Mucosa of rectum (tissue), 2 donors: ENCODE measurements around the gene IL21.

Experiments
- H3K27ac ChIP-seq, 2 donors: one replicate each; pipeline ENCODE4 v1.7.0; 2013; ENCODE audit warnings: inconsistent platforms in 2 of 2, low read depth in 2 of 2, low read length in 2 of 2
- H3K27me3 ChIP-seq, 2 donors: one replicate each; pipeline ENCODE4 v1.7.0; 2013; ENCODE audit warnings: low read length in 2 of 2; ENCODE audit not compliant: control insufficient read depth in 2 of 2, insufficient read depth in 2 of 2
- H3K36me3 ChIP-seq, 2 donors: one replicate each; pipeline ENCODE4 v1.7.0; 2013; ENCODE audit warnings: low read length in 2 of 2; ENCODE audit not compliant: control insufficient read depth in 2 of 2, insufficient read depth in 2 of 2
- H3K4me1 ChIP-seq, 2 donors: one replicate each; pipeline ENCODE4 v1.7.0; 2013; ENCODE audit warnings: low read length in 2 of 2, mild to moderate bottlenecking in 1 of 2; ENCODE audit not compliant: control insufficient read depth in 2 of 2, insufficient read depth in 2 of 2
- H3K4me3 ChIP-seq, 2 donors: one replicate each; pipeline ENCODE4 v1.7.0; 2013; ENCODE audit warnings: low read length in 2 of 2
- H3K9ac ChIP-seq, 2 donors: one replicate each; pipeline ENCODE4 v1.7.0; 2013; ENCODE audit warnings: low read length in 2 of 2, low read depth in 1 of 2, mild to moderate bottlenecking in 1 of 2
- H3K9me3 ChIP-seq, 2 donors: one replicate each; pipeline ENCODE4 v1.7.0; 2013; ENCODE audit warnings: low read length in 2 of 2; ENCODE audit not compliant: control insufficient read depth in 2 of 2
- donor health status: healthy.
- donor health status: Normal muscosa, but diverticular disease.

Gene IL21

DNA sequence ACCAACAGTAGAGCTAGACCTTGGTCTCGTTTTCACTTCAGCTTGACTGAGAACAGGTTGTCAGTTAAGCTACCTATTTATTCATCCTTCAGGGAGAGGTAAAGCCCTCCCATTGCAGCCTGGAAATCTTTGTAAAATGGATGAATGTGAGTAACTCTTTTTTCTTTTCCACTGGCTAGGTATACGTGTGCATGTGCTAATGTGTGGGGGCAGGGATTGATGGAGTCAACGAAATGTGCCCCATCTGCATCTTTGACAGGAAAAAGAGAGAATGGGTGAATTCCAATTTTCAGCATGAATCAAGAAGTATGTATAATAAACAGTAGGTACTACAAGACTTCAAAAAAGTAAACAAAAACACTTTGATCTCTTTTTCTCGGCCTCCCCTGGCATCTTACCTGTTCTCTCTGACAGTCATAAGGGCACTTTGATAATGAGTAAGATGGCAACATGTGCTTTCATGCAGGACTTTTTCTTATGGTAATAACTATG is at the start of gene IL21:
Gene IL21, minus strand, starts transcription at position 51 of the 492 bp plus-strand sequence. CDS start 55 bp downstream, outside the sequence.
- H3K27ac ChIP-seq: no peak within 1 kb of the TSS
- H3K27me3 ChIP-seq: no peaks in the 10 kb centered on the region
- no peaks in the 10 kb centered on the region for H3K36me3 ChIP-seq
- H3K9me3 ChIP-seq: no peaks in the 10 kb centered on the region
- no peak within 1 kb of the TSS for H3K9ac ChIP-seq
- no peaks in the 10 kb centered on the region for H3K4me1 ChIP-seq
- H3K4me3 ChIP-seq: no peak within 1 kb of the TSS

DNA sequence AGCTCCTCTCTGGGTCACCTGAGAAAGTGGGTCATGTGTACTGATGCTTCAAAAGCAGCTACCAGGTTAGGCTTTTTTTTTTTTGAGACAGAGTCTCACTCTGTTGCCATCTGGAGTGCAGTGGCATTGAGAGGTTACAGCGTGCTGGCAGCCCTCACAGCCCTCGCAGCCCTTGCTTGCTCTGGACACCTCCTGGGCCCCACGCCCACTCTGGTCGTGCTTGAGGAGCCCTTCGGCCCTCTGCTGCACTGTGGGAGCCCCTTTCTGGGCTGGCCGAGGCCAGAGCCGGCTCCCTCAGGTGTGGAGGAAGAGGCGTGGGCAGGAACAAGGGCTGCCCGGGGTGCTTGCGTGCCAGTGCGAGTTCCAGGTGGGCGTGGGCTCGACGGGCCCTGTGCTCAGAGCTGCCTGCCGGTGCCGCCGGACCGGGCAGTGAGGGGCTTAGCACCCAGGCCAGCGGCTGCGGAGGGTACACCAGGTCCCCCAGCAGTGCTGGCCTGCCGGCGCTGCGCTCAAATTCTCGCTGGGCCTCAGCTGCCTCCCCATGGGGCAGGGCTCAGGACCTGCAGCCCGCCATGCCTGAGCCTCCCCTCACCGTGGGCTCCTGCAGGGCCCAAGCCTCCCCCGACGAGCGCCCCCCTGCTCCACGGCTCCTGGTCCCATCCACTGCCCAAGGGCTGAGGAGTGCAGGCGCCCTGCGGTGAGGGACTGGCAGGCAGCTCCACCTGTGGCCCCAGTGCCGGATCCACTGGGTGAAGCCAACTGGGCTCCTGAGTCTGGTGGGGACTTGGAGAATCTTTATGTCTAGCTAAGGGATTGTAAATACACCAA is 49.3 kb upstream of the IL21 start:
- H3K36me3 ChIP-seq: no peaks in the 10 kb centered on the region
- H3K9me3 ChIP-seq: no peaks in the 10 kb centered on the region
- H3K4me3 ChIP-seq: no peak overlapping the region
- H3K4me1 ChIP-seq: no peaks in the 10 kb centered on the region
- H3K27ac ChIP-seq: no peak overlapping the region
- no peak overlapping the region for H3K9ac ChIP-seq
- H3K27me3 ChIP-seq: no peaks in the 10 kb centered on the region

DNA sequence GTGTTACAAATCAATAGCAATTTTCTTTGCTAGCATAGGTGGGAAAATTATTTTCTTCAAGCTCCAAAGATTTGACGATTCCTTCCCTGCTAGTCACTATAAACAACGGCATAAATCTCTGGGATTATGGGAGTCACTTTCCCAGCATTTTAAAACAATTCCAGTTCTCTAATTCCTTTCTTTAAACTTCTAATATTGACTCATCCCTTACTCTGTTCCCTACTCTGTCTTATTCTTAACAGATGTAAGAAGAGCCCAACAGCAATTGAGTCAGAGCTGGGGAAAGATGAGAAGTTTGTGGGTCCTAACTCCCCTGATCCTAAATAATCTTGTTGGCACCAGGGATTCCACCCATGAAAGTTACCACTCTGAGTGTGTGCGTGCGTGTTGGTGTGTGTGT is 47.4 kb upstream of the IL21 start:
- no peaks in the 10 kb centered on the region for H3K9me3 ChIP-seq
- no peak overlapping the region for H3K9ac ChIP-seq
- no peak overlapping the region for H3K4me3 ChIP-seq
- no peaks in the 10 kb centered on the region for H3K36me3 ChIP-seq
- no peaks in the 10 kb centered on the region for H3K4me1 ChIP-seq
- H3K27me3 ChIP-seq: no peaks in the 10 kb centered on the region
- H3K27ac ChIP-seq: no peak overlapping the region

DNA sequence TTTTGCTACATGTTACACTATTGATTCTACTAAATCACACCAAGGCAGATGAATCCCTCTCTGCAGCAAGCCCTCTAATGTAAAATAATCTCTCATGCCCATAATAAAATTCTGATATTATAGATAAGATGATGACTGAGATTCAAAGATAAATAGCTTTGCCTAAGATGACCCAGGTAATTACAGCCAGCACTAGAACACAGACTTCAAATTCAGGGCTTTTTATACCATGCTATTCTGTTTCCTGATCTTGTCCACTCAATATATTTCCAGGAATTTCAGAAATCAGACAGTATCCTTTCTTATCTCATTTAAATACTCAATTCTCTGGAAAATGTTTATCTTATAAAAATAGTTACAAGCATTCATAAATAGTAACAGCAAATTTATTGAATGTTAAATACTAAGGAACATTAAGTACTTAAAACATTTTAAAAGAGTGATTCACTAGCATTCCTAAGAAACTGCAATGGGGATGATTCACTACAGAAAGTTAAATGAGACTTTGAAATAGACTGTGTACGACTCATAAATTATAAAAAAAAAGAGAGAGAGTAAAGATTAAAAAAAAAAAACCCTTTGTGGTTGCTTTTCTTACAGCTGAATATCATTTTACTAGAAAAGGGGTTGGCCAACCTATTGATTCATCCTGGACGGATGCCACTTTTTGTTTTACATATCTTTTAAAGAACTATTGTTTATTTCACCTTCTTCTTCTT is 45.8 kb upstream of the IL21 start:
- no peak overlapping the region for H3K4me3 ChIP-seq
- no peaks in the 10 kb centered on the region for H3K27me3 ChIP-seq
- H3K9me3 ChIP-seq: no peaks in the 10 kb centered on the region
- H3K27ac ChIP-seq: no peak overlapping the region
- no peak overlapping the region for H3K9ac ChIP-seq
- no peaks in the 10 kb centered on the region for H3K36me3 ChIP-seq
- no peaks in the 10 kb centered on the region for H3K4me1 ChIP-seq

DNA sequence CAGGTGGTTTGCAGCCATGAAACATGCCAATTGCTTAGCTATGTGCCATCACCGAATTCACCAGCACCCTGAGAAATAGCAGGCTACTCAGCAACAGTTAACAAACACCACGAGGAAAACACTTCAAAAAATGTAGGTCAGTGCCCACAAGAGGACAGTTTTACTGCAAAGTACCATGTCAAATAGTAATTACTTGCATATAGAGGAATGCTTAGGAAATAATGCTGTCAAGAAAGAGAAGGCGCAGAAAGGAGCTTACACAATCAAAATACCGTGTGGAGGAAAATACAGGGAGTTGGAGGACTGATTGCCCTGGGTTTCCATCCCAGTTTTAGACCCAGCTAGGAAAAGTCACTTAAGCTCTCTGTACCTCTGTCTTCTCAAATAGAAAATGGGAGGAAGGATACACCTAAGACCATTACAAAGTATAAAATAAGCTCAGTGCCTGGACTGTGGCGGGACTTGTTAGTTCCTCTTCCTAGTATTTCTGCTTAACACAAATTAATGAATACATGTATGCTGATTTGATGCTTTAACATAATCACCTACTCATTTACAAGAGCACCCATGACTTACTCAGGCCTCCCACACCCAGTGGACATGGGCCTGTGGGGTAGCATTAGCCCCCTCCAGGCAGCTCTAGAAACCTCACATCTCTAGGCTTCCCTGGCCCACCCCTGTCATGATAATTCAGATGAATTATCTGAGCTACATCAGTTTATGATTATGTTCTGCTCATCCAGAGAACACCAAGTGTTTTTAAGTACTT is 44.5 kb upstream of the IL21 start:
- no peaks in the 10 kb centered on the region for H3K4me1 ChIP-seq

DNA sequence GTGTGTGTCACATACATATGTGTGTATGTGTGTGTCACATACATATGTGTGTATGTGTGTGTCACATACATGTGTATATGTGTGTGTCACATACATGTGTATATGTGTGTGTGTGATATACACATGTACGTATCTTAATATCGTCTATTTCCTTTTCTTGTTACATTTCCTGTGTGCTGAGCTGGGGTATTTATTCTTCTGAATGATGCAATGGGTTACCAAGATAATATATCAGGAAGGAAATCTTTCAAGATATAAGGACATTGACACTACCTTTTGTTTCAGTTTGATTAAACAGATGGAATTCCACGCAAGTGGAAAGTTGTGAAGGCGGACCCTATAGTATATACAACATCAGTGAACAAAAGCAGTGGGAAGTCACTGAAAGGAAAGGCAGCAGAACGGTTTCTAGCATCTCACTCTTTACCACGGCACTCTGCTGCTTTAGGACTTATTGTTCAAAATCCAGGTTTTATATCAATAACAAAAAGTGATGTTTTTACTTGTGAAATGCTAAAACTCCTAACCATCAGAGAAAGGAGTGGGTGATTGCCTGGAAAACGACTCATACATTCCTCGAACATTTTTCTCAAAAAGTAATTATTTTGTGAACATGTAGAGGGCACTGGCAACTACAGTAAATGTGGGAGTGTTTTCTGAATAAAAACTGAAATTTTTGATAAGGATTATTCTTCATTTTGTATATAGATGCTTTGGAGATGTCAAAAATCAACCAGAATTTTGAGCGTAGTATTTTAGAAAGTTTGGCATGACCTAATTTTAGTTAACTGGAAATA is 43.1 kb upstream of the IL21 start:
- Histone ChIP-seq H3K4me3 (no peak overlapping the region), H3K9me3 (no peaks in the 10 kb centered on the region), H3K9ac (no peak overlapping the region), H3K36me3 (no peaks in the 10 kb centered on the region), H3K27ac (no peak overlapping the region), H3K4me1 (no peaks in the 10 kb centered on the region), H3K27me3 (no peaks in the 10 kb centered on the region)

More for the DNA sequence above, 44.5 kb upstream of the IL21 start:
- no peaks in the 10 kb centered on the region for H3K36me3 ChIP-seq
- H3K27me3 ChIP-seq: no peaks in the 10 kb centered on the region
- H3K9me3 ChIP-seq: no peaks in the 10 kb centered on the region
- H3K27ac ChIP-seq: no peak overlapping the region
- no peak overlapping the region for H3K4me3 ChIP-seq
- no peak overlapping the region for H3K9ac ChIP-seq

DNA sequence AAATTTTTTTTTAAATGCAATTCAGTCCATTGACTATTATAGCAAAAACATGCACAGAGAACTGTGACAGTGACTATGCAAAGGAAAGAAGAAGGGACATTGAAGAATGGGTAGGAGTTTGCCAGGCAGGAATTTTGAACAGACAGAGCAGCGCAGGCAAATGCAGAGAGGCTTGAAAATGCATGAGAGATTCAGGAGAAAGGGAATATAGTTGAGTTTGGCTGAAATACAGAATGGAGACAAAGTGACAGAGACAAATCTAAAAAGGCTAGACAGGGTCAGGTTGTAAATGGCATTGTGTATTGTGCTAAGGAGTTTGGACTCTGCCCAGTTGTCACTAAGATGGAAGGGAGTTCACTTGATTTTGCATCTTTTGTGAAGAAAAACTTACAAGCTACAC is 42.4 kb upstream of the IL21 start:
- Histone ChIP-seq H3K36me3 (no peaks in the 10 kb centered on the region), H3K4me1 (no peaks in the 10 kb centered on the region), H3K9me3 (no peaks in the 10 kb centered on the region), H3K27ac (no peak overlapping the region), H3K9ac (no peak overlapping the region), H3K4me3 (no peak overlapping the region), H3K27me3 (no peaks in the 10 kb centered on the region)

DNA sequence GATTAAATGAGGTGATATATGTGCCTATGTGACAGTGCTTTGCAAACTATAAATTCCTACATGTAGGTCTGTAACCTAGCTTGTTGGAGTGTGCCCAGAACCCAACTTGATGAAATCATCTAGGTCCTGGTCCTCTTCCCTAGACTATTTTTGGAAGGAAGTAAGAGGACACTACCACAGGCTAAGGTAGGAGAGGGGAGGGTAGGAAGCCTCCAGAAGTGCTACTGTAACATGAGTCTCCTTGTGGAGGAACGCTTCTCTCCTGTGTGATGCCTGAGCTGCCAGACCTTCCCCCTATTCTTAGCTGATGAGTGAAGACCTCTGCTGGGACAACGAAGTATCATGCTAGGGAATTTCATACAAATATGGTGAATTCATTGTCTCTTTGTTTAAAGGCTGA is 41.8 kb upstream of the IL21 start:
- no peak overlapping the region for H3K4me3 ChIP-seq
- H3K36me3 ChIP-seq: no peaks in the 10 kb centered on the region
- H3K27ac ChIP-seq: no peak overlapping the region
- H3K4me1 ChIP-seq: no peaks in the 10 kb centered on the region
- no peaks in the 10 kb centered on the region for H3K27me3 ChIP-seq
- H3K9ac ChIP-seq: no peak overlapping the region
- H3K9me3 ChIP-seq: no peaks in the 10 kb centered on the region

DNA sequence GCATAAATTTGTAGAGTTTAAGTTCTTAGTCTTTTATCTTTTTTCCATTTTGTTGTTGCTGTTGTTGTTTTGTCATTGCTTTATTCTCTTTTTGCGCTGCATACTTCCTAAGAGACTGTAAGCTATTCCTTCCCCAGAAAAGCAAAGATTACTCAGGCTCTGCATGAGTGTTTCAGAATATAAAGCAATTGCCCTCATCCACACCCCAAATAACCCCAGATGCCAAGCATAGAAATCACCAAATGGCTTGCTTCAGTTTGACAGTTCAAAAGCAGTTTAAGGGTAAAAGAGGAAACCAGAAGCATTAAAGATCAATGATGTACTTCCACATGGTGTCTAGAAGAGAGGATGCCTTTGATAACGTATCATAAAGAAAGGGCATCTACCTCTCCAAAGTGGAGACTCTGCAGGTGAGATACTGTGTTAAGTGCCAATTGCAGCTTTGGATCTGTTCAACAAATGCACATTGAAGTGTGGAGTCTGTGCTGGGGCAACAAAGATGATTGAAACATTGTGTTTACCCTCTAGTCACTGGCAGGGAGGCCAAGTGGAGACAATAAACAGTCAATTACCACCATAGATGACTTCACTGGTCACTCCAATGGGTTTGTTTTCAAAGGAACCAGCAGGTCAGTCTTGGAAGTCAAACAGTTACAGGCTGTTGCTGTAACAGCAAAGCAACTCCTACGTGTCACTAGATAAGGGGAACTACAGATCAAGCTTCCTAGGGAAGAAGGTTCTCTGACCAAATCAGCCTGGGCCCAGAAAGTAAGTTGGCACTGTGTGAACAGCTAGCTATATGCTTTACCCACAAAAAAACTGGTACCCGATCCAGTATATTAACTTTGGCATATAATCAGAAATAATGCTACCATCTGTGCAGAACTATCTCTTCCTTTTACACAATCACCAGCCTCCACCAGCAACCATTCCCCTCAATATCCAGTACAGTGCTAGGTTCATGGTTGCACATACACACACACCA is 40.6 kb upstream of the IL21 start:
- Histone ChIP-seq H3K36me3 (no peaks in the 10 kb centered on the region), H3K4me1 (no peaks in the 10 kb centered on the region), H3K9ac (no peak overlapping the region), H3K9me3 (no peaks in the 10 kb centered on the region), H3K4me3 (no peak overlapping the region), H3K27me3 (no peaks in the 10 kb centered on the region), H3K27ac (no peak overlapping the region)
